Lower leg skin (tissue), 4 donors: ENCODE measurements around the gene TRIM6. TPM values are rescaled to one million over a fixed set of nuclear protein-coding genes. Genes with fewer than 3 reads are reported as not detected.

ENCODE experiments used
- DNase-seq, 2 donors: peaks; one replicate each; pipeline ENCODE4 v3.0.0-alpha.2; 2019; ENCODE audit warnings: low spot score in 2 of 2
- H3K4me3 ChIP-seq: fragments of 200-600 bp; sonication (generic); 2 replicates; pipeline ENCODE4 v1.5.1; 2017; ENCODE audit warnings: mild to moderate bottlenecking, low read depth; ENCODE audit not compliant: poor library complexity, severe bottlenecking
- CTCF ChIP-seq, 3 donors: fragments of 450-650 bp; IDR thresholded peaks; one replicate each; pipeline ENCODE4 v1.5.1; 2016; ENCODE audit warnings: antibody characterized with exemption in 3 of 3, mild to moderate bottlenecking in 3 of 3, moderate library complexity in 2 of 3
- POLR2A ChIP-seq, 2 donors: fragments of 450-650 bp; IDR thresholded peaks; one replicate each; pipeline ENCODE4 v1.6.1; 2016 to 2017; ENCODE audit warnings: antibody characterized with exemption in 2 of 2, mild to moderate bottlenecking in 1 of 2, moderate library complexity in 1 of 2
- WGBS, 2 donors: methylation state at CpG; one replicate each; pipeline ENCODE4 v1.1.5; 2018; 5-methylcytosine and 5-hydroxymethylcytosine counted together
- intact Hi-C: fragments of 100-400 bp; cut with DNase I; formaldehyde crosslinking; loops from one replicate; pipeline ENCODE4 v1.15.0; 2023; ENCODE audit warnings: low total_unique reads
- total RNA-seq, 4 donors: library from RNA; depleted of rRNA; stranded (reverse); fragments of >200 nt; gene quantifications; one replicate each; pipeline ENCODE4 v1.1.0, GENCODE V29; 2016

TRIM6 gene
- total RNA-seq, 4 donors from 2014 or later = 1.0 to 2.7 (median 2.0) TPM

GRCh38 chr11:5556596-5557188, 39.7 kb upstream of the TRIM6 start:
- 28 to 49% methylated on average over 3 of the region's 3 CpGs for WGBS, 2 donors
- intact Hi-C loops = no loop called here
- TF ChIP-seq POLR2A (IDR thresholded peaks at IDR 0.05) = no peak
- no peak for TF ChIP-seq CTCF (IDR thresholded peaks at IDR 0.05)
- H3K4me3 ChIP-seq = no peak overlapping the region
- DNase-seq = no peak

GRCh38 chr11:5557751-5558150, 38.7 kb upstream of the TRIM6 start:
- WGBS, 2 donors = 28 to 68% methylated on average over 3 of the region's 3 CpGs
- intact Hi-C loops = no loop called here
- DNase-seq = no peak
- no peak overlapping the region for H3K4me3 ChIP-seq
- TF ChIP-seq CTCF (IDR thresholded peaks at IDR 0.05) (no peak), POLR2A (IDR thresholded peaks at IDR 0.05) (no peak)

- intact Hi-C loops = no loop called here
- TF ChIP-seq CTCF (IDR thresholded peaks at IDR 0.05) = no peak
- TF ChIP-seq POLR2A (IDR thresholded peaks at IDR 0.05) = no peak
- 68 to 74% methylated on average over 1 of the region's 1 CpG for WGBS, 2 donors
- H3K4me3 ChIP-seq = no peak overlapping the region
- DNase-seq = no peak
These were observed 32.0 kb upstream of the TRIM6 start for GRCh38 chr11:5564259-5565019.

- 86 to 89% methylated on average over 2 of the region's 2 CpGs for WGBS, 2 donors
- intact Hi-C loops = no loop called here
- DNase-seq = no peak
- no peak overlapping the region for H3K4me3 ChIP-seq
- TF ChIP-seq POLR2A (IDR thresholded peaks at IDR 0.05) = no peak
These were observed 21.8 kb upstream of the TRIM6 start for GRCh38 chr11:5574654-5575053.

- WGBS, 2 donors = 56 to 57% methylated on average over 4 of the region's 4 CpGs
These were observed 21.3 kb upstream of the TRIM6 start for GRCh38 chr11:5575152-5575551.

More at GRCh38 chr11:5575152-5575551, 21.3 kb upstream of the TRIM6 start:
- intact Hi-C loops = no loop called here
- TF ChIP-seq CTCF (IDR thresholded peaks at IDR 0.05) = no peak
- TF ChIP-seq POLR2A (IDR thresholded peaks at IDR 0.05) = no peak
- no peak for DNase-seq
- no peak overlapping the region for H3K4me3 ChIP-seq
